ENCODE data around the gene BCL2L14. TPM values are rescaled to one million over a fixed set of nuclear protein-coding genes. Genes with fewer than 3 reads are reported as not detected.
A peak's percentile ranks its signal among the peaks of the same experiment; 100 is the strongest.

Gene BCL2L14
- total RNA-seq (1 to 10 TPM; 1.9 TPM), polyA plus RNA-seq (1 to 10 TPM in 1 of 2 donors, under 1 TPM in 1; 0.41 to 1.1 TPM)

- CTCF ChIA-PET (ENCODE audit: partially characterized antibody), result interaction anchor here (1.3 to 1.6 kb wide), 4 partner anchors 13 to 488 kb away, joined by 3 to 5 read pairs (median 4); no protein-coding TSS in a partner anchor
Observed at GRCh38 chr12:12070674-12071656, at the start of gene BCL2L14. Gene BCL2L14 (plus strand): TSS chr12:12070939. CDS start chr12:12079306, 8,367 bp downstream.

GRCh38 chr12:12022306-12022936 lies 48.3 kb upstream of the BCL2L14 start:
- Mint-ChIP-seq H3K27me3 (no peaks in the 10 kb centered on the region), H3K4me1 (peaks cover 37 to 48% (median 43%) of the 10 kb centered on the region in 4 donors), H3K27ac (peak overlapping the region in 6 of 7 donors; percentile 38 to 85 (median 72)), H3K36me3 (peaks cover 3 to 14% of the 10 kb centered on the region in 2 donors), H3K9me3 (peaks cover under 1 to 20% (median 10%) of the 10 kb centered on the region in 8 donors), H3K4me3 (peak overlapping the region in 1 of 8 donors; percentile 11)
- Histone ChIP-seq H3K9me3 (ENCODE audit: control insufficient read depth in 1 of 2, low read length in 2 of 2) (peaks cover 0 to 3% of the 10 kb centered on the region in 2 donors), H3K36me3 (ENCODE audit: insufficient read depth, low read length) (no peaks in the 10 kb centered on the region), H3K27me3 (ENCODE audit: insufficient read depth, low read length) (no peaks in the 10 kb centered on the region), H3K27ac (ENCODE audit: low read depth, low read length) (no peak overlapping the region), H3K4me3 (ENCODE audit: low read length in 2 of 2) (no peak overlapping the region), H3K4me1 (ENCODE audit: insufficient read depth, low read length) (peaks cover 36% of the 10 kb centered on the region)
- intact Hi-C loops (cut with micrococcal nuclease), result no loop called here
- DNase-seq, result no peak
- POLR2A ChIA-PET (ENCODE audit: partially characterized antibody), result interaction anchor here (2.1 kb wide), 1 partner anchor 12 kb away, joined by 15 read pairs; no protein-coding TSS in a partner anchor
- CTCF ChIA-PET (ENCODE audit: partially characterized antibody), result interaction anchor here (0.9 to 1.3 kb wide), 2 partner anchors 11 to 14 kb away, joined by 3 to 5 read pairs; no protein-coding TSS in a partner anchor

More at GRCh38 chr12:12070674-12071656, at the start of gene BCL2L14:
- POLR2A ChIA-PET (ENCODE audit: partially characterized antibody), result interaction anchor here (1.0 to 1.3 kb wide), 4 partner anchors 61 to 666 kb away, joined by 3 read pairs; no protein-coding TSS in a partner anchor
- Histone ChIP-seq H3K36me3 (ENCODE audit: insufficient read depth, low read length) (no peaks in the 10 kb centered on the region), H3K27me3 (ENCODE audit: insufficient read depth, low read length) (no peaks in the 10 kb centered on the region), H3K4me3 (ENCODE audit: low read length in 2 of 2) (peak within 1 kb of the TSS; percentile 43 to 49), H3K4me1 (ENCODE audit: insufficient read depth, low read length) (peaks cover 21% of the 10 kb centered on the region), H3K27ac (ENCODE audit: low read depth, low read length) (peak within 1 kb of the TSS; percentile 39), H3K9me3 (ENCODE audit: control insufficient read depth in 1 of 2, low read length in 2 of 2) (no peaks in the 10 kb centered on the region)
- Mint-ChIP-seq H3K36me3 (no peaks in the 10 kb centered on the region), H3K9me3 (no peaks in the 10 kb centered on the region), H3K4me3 (peak within 1 kb of the TSS; percentile 74 to 93 (median 84)), H3K27ac (peak within 1 kb of the TSS; percentile 56 to 93 (median 81)), H3K27me3 (no peaks in the 10 kb centered on the region), H3K4me1 (peaks cover 11 to 26% (median 20%) of the 10 kb centered on the region in 4 donors)
- intact Hi-C loops (cut with micrococcal nuclease), result loop anchor here (5.0 kb wide), 1 partner anchor 256 kb away; no protein-coding TSS in a partner anchor
- peak in 4 of 5 donors; percentile 17 to 34 (median 24) for DNase-seq

GRCh38 chr12:12023456-12023855 lies 47.3 kb upstream of the BCL2L14 start:
- no peak overlapping the region for H3K27ac ChIP-seq (ENCODE audit: low read depth, low read length)
- no peak overlapping the region for H3K4me3 ChIP-seq (ENCODE audit: low read length in 2 of 2)
- H3K4me3 Mint-ChIP-seq, result peak overlapping the region in 4 of 8 donors; percentile 13 to 59 (median 44)
- H3K27me3 Mint-ChIP-seq, result no peaks in the 10 kb centered on the region
- peaks cover 0 to 3% of the 10 kb centered on the region in 2 donors for H3K9me3 ChIP-seq (ENCODE audit: control insufficient read depth in 1 of 2, low read length in 2 of 2)
- no peaks in the 10 kb centered on the region for H3K27me3 ChIP-seq (ENCODE audit: insufficient read depth, low read length)
- H3K36me3 Mint-ChIP-seq, result peaks cover 3 to 15% of the 10 kb centered on the region in 2 donors
- no peak for DNase-seq
- H3K27ac Mint-ChIP-seq, result peak overlapping the region; percentile 72 to 94 (median 88)
- H3K36me3 ChIP-seq (ENCODE audit: insufficient read depth, low read length), result no peaks in the 10 kb centered on the region
- intact Hi-C loops (cut with micrococcal nuclease), result no loop called here
- H3K9me3 Mint-ChIP-seq, result peaks cover 2 to 20% (median 10%) of the 10 kb centered on the region in 8 donors
- CTCF ChIA-PET (ENCODE audit: partially characterized antibody), result no interaction called here
- POLR2A ChIA-PET (ENCODE audit: partially characterized antibody), result no interaction called here
- H3K4me1 ChIP-seq (ENCODE audit: insufficient read depth, low read length), result peaks cover 33% of the 10 kb centered on the region
- H3K4me1 Mint-ChIP-seq, result peaks cover 41 to 45% (median 43%) of the 10 kb centered on the region in 4 donors

GRCh38 chr12:12024911-12025682 lies 45.6 kb upstream of the BCL2L14 start:
- peaks cover 0 to 3% of the 10 kb centered on the region in 2 donors for H3K9me3 ChIP-seq (ENCODE audit: control insufficient read depth in 1 of 2, low read length in 2 of 2)
- H3K4me1 Mint-ChIP-seq, result peaks cover 42 to 43% (median 43%) of the 10 kb centered on the region in 4 donors
- ChIA-PET POLR2A (ENCODE audit: partially characterized antibody) (interaction anchor here (0.6 to 3.4 kb wide), 8 partner anchors 12 to 479 kb away, joined by 3 to 36 read pairs (median 4); partner anchors contain the start of gene ETV6), CTCF (ENCODE audit: partially characterized antibody) (interaction anchor here (0.7 to 2.3 kb wide), 10 partner anchors 9 to 763 kb away, joined by 3 to 20 read pairs (median 4); no protein-coding TSS in a partner anchor)
- intact Hi-C loops (cut with micrococcal nuclease), result loop anchor here (2.0 kb wide), 1 partner anchor 14 kb away; no protein-coding TSS in a partner anchor
- peak overlapping the region; percentile 62 to 85 (median 72) for H3K4me3 Mint-ChIP-seq
- H3K36me3 ChIP-seq (ENCODE audit: insufficient read depth, low read length), result no peaks in the 10 kb centered on the region
- no peak overlapping the region for H3K4me3 ChIP-seq (ENCODE audit: low read length in 2 of 2)
- H3K9me3 Mint-ChIP-seq, result peaks cover 2 to 20% (median 10%) of the 10 kb centered on the region in 8 donors
- peaks cover 3 to 15% of the 10 kb centered on the region in 2 donors for H3K36me3 Mint-ChIP-seq
- no peaks in the 10 kb centered on the region for H3K27me3 ChIP-seq (ENCODE audit: insufficient read depth, low read length)
- peak overlapping the region; percentile 34 for H3K27ac ChIP-seq (ENCODE audit: low read depth, low read length)
- peaks cover 33% of the 10 kb centered on the region for H3K4me1 ChIP-seq (ENCODE audit: insufficient read depth, low read length)
- peak overlapping the region; percentile 72 to 94 (median 90) for H3K27ac Mint-ChIP-seq
- peak; percentile 55 to 71 (median 62) for DNase-seq
- no peaks in the 10 kb centered on the region for H3K27me3 Mint-ChIP-seq

- no peaks in the 10 kb centered on the region for H3K27me3 Mint-ChIP-seq
- intact Hi-C loops (cut with micrococcal nuclease), result loop anchor here (2.0 kb wide), 1 partner anchor 15 kb away; no protein-coding TSS in a partner anchor
Observed at GRCh38 chr12:12025799-12026386, 44.8 kb upstream of the BCL2L14 start.

More at GRCh38 chr12:12025799-12026386, 44.8 kb upstream of the BCL2L14 start:
- Histone ChIP-seq H3K36me3 (ENCODE audit: insufficient read depth, low read length) (no peaks in the 10 kb centered on the region), H3K4me3 (ENCODE audit: low read length in 2 of 2) (no peak overlapping the region), H3K9me3 (ENCODE audit: control insufficient read depth in 1 of 2, low read length in 2 of 2) (peaks cover 0 to 3% of the 10 kb centered on the region in 2 donors), H3K27me3 (ENCODE audit: insufficient read depth, low read length) (no peaks in the 10 kb centered on the region), H3K27ac (ENCODE audit: low read depth, low read length) (peak overlapping the region; percentile 34), H3K4me1 (ENCODE audit: insufficient read depth, low read length) (peaks cover 33% of the 10 kb centered on the region)
- POLR2A ChIA-PET (ENCODE audit: partially characterized antibody), result interaction anchor here (0.6 to 3.4 kb wide), 7 partner anchors 12 to 480 kb away, joined by 3 to 36 read pairs (median 4); partner anchors contain the start of gene ETV6
- no peak overlapping the region for H3K4me3 Mint-ChIP-seq
- H3K9me3 Mint-ChIP-seq, result peaks cover 2 to 20% (median 11%) of the 10 kb centered on the region in 8 donors
- peak overlapping the region; percentile 10 to 94 (median 72) for H3K27ac Mint-ChIP-seq
- peaks cover 3 to 15% of the 10 kb centered on the region in 2 donors for H3K36me3 Mint-ChIP-seq
- CTCF ChIA-PET (ENCODE audit: partially characterized antibody), result interaction anchor here (0.7 to 2.3 kb wide), 9 partner anchors 9 to 762 kb away, joined by 3 to 20 read pairs (median 3); no protein-coding TSS in a partner anchor
- H3K4me1 Mint-ChIP-seq, result peaks cover 39 to 44% (median 42%) of the 10 kb centered on the region in 4 donors
- DNase-seq, result no peak

Data from CD4-positive, alpha-beta memory T cell (primary cell).